ENCODE results near the gene SNX15.

SNX15 gene

DNA sequence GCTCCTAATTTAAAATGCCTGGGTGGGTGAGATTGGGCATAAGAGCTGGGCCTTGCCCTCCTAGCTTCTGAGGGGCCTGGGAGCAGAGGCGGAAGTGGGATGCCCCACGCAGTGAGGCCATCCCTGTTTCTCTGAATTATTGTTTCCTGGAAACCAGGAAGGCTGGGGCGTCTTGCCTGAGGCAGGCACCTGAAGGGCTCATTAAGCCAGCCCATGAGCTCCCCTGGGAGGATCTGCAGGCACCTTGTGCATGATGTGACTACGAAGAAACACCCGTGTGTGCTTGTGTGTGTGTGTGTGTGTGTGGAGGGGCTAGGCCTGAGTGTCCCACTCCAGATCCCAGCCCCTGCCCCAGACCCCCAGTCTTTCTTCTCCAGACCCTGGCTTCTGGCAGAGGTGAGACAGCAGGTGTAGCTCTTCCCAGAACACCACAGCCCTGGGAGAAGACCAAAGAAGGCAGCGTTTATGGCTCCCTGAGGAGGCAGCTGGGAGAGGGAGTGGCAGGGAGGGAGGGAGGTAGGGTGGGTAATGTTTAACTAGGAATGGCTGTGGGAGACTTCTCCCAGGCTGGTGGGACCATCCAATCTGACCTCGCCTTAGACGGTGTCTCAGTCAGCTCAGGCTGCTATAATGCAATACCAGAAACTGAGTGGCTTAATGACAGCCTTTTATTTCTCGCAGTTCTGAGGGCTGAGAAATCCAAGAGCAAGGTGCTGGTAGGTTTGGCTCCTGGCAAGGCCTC is 28.4 kb upstream of the SNX15 start:
- no peak for TF ChIP-seq FOXP2 (optimal IDR thresholded peaks at IDR 0.05; ENCODE audit: borderline replicate concordance, extremely low read depth, extremely low read length, insufficient read depth)
- no peak for TF ChIP-seq POLR2AphosphoS5 (IDR thresholded peaks at IDR 0.05; ENCODE audit: low read depth, low read length)
- TF ChIP-seq, protein P1, sequence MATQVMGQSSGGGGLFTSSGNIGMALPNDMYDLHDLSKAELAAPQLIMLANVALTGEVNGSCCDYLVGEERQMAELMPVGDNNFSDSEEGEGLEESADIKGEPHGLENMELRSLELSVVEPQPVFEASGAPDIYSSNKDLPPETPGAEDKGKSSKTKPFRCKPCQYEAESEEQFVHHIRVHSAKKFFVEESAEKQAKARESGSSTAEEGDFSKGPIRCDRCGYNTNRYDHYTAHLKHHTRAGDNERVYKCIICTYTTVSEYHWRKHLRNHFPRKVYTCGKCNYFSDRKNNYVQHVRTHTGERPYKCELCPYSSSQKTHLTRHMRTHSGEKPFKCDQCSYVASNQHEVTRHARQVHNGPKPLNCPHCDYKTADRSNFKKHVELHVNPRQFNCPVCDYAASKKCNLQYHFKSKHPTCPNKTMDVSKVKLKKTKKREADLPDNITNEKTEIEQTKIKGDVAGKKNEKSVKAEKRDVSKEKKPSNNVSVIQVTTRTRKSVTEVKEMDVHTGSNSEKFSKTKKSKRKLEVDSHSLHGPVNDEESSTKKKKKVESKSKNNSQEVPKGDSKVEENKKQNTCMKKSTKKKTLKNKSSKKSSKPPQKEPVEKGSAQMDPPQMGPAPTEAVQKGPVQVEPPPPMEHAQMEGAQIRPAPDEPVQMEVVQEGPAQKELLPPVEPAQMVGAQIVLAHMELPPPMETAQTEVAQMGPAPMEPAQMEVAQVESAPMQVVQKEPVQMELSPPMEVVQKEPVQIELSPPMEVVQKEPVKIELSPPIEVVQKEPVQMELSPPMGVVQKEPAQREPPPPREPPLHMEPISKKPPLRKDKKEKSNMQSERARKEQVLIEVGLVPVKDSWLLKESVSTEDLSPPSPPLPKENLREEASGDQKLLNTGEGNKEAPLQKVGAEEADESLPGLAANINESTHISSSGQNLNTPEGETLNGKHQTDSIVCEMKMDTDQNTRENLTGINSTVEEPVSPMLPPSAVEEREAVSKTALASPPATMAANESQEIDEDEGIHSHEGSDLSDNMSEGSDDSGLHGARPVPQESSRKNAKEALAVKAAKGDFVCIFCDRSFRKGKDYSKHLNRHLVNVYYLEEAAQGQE (IDR thresholded peaks at IDR 0.05; ENCODE audit: insufficient read depth in 1 of 2, low read depth in 2 of 2, low read length in 2 of 2) = no peak
- no peak for TF ChIP-seq SIN3A (IDR thresholded peaks at IDR 0.05; ENCODE audit: borderline replicate concordance, insufficient read depth, low read length)
- no peak for TF ChIP-seq TAF1 (IDR thresholded peaks at IDR 0.05; ENCODE audit: borderline replicate concordance, insufficient read depth, low read length)

DNA sequence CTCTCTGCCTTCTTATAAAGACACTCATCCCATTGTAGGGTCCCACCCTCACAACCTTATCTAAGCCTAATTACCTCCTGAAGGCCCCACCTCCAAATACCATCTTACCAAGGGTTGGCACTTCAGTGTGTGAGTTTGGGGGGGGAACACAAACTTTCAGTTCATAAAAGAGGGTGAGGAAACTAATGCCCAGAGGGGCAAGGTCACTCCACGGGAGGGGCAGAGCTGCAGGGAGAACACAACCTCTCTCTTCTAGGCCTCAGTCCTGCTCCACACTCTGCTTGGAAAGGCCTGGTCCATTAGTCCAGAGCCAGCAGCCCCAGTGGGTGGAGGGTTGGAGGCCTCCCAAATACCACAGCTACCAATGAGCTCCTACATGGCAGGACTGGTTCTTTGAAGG is 27.8 kb upstream of the SNX15 start:
- no peak for TF ChIP-seq SIN3A (IDR thresholded peaks at IDR 0.05; ENCODE audit: borderline replicate concordance, insufficient read depth, low read length)
- TF ChIP-seq, protein P1 (IDR thresholded peaks at IDR 0.05; ENCODE audit: insufficient read depth in 1 of 2, low read depth in 2 of 2, low read length in 2 of 2) = no peak
- no peak for TF ChIP-seq POLR2AphosphoS5 (IDR thresholded peaks at IDR 0.05; ENCODE audit: low read depth, low read length)
- TF ChIP-seq TAF1 (IDR thresholded peaks at IDR 0.05; ENCODE audit: borderline replicate concordance, insufficient read depth, low read length) = no peak
- no peak for TF ChIP-seq FOXP2 (optimal IDR thresholded peaks at IDR 0.05; ENCODE audit: borderline replicate concordance, extremely low read depth, extremely low read length, insufficient read depth)

DNA sequence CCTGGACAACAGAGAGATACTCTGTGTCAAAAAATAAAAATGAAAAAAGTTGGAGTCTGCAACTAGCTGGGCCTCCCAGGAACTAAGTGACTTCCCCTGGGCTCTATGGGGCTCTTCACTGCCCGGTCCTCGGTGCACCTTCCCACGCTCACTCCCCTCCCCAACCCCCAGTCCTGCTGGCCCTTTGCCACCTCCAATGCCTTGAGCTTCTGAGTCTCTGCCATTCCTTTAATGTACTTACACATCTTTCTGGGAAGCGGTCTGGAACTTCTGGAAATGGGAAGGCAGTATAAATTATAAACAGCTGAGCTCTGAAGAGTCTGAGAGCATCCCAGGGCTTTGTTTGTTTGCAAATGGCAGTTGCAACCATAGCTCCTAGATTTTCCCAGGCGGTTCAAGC is 24.5 kb upstream of the SNX15 start:
- no peak for TF ChIP-seq SIN3A (IDR thresholded peaks at IDR 0.05; ENCODE audit: borderline replicate concordance, insufficient read depth, low read length)
- TF ChIP-seq POLR2AphosphoS5 (IDR thresholded peaks at IDR 0.05; ENCODE audit: low read depth, low read length) = no peak
- no peak for TF ChIP-seq TAF1 (IDR thresholded peaks at IDR 0.05; ENCODE audit: borderline replicate concordance, insufficient read depth, low read length)
- TF ChIP-seq, protein P1 (IDR thresholded peaks at IDR 0.05; ENCODE audit: insufficient read depth in 1 of 2, low read depth in 2 of 2, low read length in 2 of 2) = no peak
- TF ChIP-seq FOXP2 (optimal IDR thresholded peaks at IDR 0.05; ENCODE audit: borderline replicate concordance, extremely low read depth, extremely low read length, insufficient read depth) = no peak

DNA sequence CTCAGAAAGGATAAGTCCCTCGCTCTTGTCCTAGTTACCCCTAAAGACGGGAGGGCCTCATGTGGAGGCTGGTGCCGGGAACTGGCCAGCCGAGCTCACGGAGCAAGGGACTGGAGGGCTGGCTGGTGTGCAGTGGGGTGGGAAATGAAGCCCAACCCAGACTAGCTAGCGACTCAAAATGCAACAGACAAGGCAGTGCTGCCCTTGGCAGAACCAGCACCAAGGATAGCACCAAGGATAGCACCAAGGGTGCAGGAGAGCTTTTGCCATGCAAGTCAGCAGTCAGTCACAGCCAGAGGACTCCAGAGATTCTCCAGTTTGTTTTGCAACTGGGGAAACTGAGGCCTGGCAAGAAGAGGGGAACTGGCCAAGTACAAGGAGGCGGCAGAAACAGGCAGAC is 24.0 kb upstream of the SNX15 start:
- TF ChIP-seq SIN3A (IDR thresholded peaks at IDR 0.05; ENCODE audit: borderline replicate concordance, insufficient read depth, low read length) (no peak), FOXP2 (optimal IDR thresholded peaks at IDR 0.05; ENCODE audit: borderline replicate concordance, extremely low read depth, extremely low read length, insufficient read depth) (no peak), POLR2AphosphoS5 (IDR thresholded peaks at IDR 0.05; ENCODE audit: low read depth, low read length) (no peak), TAF1 (IDR thresholded peaks at IDR 0.05; ENCODE audit: borderline replicate concordance, insufficient read depth, low read length) (no peak)
- TF ChIP-seq, protein P1 (IDR thresholded peaks at IDR 0.05; ENCODE audit: insufficient read depth in 1 of 2, low read depth in 2 of 2, low read length in 2 of 2) = peak; percentile 87 to 94

Measured in PFSK-1 (cell line).